HG03460 (cell line): ENCODE results near the gene NDRG2.
"Not testable (repeated sequence)": the region's sequence is repeated elsewhere in the genome, so short reads cannot be mapped to it uniquely, and the experiment has no call there.

Experiments used
- ATAC-seq: cut with Tn5 transposase; IDR thresholded peaks from one replicate; pipeline ENCODE4 v1.9.1; 2021; ENCODE audit not compliant: unreplicated experiment

The NDRG2 gene

GRCh38 chr14:21056520-21057163 is 31.8 kb upstream of the NDRG2 start:
- no peak for ATAC-seq

- no peak for ATAC-seq
Measured at GRCh38 chr14:21055432-21056117, 30.7 kb upstream of the NDRG2 start.

GRCh38 chr14:21054768-21055145 is 29.9 kb upstream of the NDRG2 start:
- ATAC-seq, result no peak

GRCh38 chr14:21054123-21054767 is 29.4 kb upstream of the NDRG2 start:
- ATAC-seq, result no peak

GRCh38 chr14:21053184-21054122 is 28.6 kb upstream of the NDRG2 start:
- no peak for ATAC-seq

GRCh38 chr14:21050597-21050996 is 25.7 kb upstream of the NDRG2 start:
- no peak for ATAC-seq

GRCh38 chr14:21049271-21049673 is 24.4 kb upstream of the NDRG2 start:
- no peak for ATAC-seq

- ATAC-seq, result no peak
Measured at GRCh38 chr14:21048638-21049037, 23.8 kb upstream of the NDRG2 start.

- ATAC-seq, result no peak
Measured at GRCh38 chr14:21047378-21047781, 22.5 kb upstream of the NDRG2 start.

- no peak for ATAC-seq
Measured at GRCh38 chr14:21043974-21044618, 19.2 kb upstream of the NDRG2 start.

- ATAC-seq, result no peak
Measured at GRCh38 chr14:21043387-21043973, 18.6 kb upstream of the NDRG2 start.

GRCh38 chr14:21042918-21043317 is 18.1 kb upstream of the NDRG2 start:
- no peak for ATAC-seq

- ATAC-seq, result no peak
Measured at GRCh38 chr14:21041676-21042433, 17.0 kb upstream of the NDRG2 start, which contains the start of gene RNASE7. Gene RNASE7, plus strand, starts transcription at chr14:21042362. Its CDS starts 631 bp downstream, at chr14:21042993.

GRCh38 chr14:21040941-21041340 is 16.1 kb upstream of the NDRG2 start:
- ATAC-seq, result not testable (repeated sequence)

GRCh38 chr14:21040370-21040925 is 15.6 kb upstream of the NDRG2 start:
- no peak for ATAC-seq

GRCh38 chr14:21039585-21040369 is 14.9 kb upstream of the NDRG2 start:
- no peak for ATAC-seq

GRCh38 chr14:21038441-21039422 is 13.9 kb upstream of the NDRG2 start:
- ATAC-seq, result no peak
